Stimulated activated CD8-positive, alpha-beta memory T cell treated with anti-CD3 and anti-CD28 coated beads, Interleukin-4, amount 100 ng/mL, for 4 hours (primary cell): ENCODE results near the gene SLC24A2.

Experiments
- DNase-seq, 2 donors: peaks; one replicate each; pipeline ENCODE4 v3.0.0-alpha.2; 2020; ENCODE audit warnings: low read depth in 2 of 2, low spot score in 1 of 2

SLC24A2 gene

DNA sequence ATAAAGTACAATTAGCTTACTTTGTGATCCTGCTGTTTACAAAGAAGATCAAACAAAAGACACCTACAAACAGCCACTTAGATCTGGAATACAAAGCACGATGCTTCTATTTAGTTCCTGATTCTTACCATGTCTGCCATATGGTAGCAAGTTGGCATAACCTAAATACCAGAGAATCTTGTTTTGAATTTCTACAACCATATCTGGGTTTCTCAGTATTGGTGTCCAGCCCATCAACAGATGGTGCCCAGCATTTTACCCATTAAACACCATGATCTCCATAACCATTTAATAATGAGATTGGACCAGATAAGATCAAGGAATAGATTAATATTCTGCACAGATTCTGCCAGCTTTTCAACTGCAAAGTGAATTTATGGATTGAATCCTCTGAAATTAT is 29.8 kb downstream of the SLC24A2 start:
- DNase-seq: no peak

DNA sequence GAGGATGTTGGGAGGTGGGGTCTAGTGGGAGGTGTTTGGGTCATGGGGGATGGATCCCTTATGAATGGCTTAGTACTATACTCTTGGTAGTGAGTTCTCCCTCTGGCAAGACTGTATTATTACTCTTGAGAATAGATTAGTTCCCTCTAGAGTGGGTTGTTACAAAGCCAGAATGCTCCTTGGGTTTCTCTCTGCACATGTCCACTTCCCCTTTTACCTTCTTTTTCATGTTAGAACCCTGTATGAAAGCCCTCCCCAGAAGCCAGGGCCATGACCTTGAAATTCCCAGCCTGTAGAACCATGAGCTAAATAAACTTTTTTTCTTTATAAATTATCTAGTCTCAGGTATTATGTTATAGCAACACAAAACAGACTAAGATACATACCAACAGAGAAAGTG is 31.1 kb downstream of the SLC24A2 start:
- no peak for DNase-seq

DNA sequence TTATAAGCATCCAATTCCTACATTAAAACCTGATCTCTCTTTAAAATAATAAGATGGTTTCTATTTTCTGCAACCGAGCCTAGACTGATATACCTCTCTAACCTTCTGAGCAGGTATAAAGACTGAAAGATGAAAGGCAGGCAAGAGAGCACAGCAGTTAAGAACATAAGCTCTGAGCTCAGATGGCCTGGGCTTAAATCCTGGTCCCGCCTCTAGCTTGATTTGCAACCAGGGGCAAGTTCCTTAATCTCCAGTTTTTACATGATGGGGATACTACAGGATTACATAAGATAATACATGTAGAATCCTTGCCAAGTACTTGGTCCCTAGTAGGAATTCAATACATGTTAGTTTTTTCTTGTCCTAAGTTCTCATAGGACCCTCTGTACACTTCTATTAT is 33.9 kb downstream of the SLC24A2 start:
- DNase-seq: no peak

DNA sequence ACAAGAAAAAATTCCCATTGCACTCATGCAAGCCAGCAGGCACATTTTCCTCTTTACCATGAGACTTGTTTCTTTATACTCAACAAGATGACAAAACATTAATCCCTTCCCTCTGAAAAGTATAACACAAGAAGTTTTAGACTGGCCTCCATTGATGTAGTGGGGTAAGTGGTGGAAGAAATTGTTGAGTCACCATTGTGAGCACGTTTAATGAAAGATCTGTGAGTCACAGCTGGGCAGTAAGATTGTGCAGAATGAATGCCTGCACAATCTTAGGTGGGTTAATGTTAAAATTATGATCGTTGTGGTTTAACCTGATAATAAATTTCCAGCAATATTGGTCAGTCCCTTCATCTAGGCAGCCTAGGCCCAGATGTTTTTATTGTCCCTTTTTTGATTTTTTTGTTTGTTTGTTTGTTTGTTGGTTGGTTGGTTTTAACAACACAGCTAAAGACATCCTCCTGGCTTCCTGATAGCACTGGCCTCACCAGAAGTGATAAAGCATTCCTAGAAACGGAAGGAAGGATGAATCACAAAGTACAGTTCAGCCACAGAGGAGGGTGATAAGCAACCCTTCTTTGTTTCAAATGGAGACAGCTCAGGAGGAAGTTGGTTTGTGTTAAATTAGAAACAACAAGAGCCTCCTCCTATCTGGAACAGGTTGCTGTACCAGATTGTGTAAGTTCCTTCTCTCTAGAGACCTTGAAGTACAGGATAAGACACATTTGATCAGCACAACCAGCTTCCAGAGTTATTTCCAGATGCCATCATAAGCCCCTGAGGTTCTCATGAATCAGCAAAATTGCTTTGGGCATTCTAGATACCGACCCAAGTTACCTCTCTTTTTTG is 40.3 kb downstream of the SLC24A2 start:
- no peak for DNase-seq

DNA sequence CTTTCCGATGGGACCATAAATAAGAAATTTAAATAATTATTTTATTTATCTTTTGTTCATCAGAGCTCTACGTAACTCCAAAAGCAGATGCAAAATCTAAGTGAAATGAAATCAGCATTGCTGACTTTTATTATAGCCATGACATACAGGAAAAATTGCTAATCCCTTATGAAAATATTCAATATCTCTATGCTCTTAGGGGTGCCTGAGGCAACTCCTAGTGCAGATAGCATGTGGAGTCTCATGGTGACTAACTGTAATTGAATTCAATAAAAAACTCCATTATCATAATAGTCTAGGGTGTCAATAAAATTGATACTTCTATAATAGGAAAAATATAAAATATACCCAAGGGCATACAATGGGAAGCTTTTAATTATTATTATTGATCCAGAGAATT is 42.6 kb downstream of the SLC24A2 start:
- no peak for DNase-seq

DNA sequence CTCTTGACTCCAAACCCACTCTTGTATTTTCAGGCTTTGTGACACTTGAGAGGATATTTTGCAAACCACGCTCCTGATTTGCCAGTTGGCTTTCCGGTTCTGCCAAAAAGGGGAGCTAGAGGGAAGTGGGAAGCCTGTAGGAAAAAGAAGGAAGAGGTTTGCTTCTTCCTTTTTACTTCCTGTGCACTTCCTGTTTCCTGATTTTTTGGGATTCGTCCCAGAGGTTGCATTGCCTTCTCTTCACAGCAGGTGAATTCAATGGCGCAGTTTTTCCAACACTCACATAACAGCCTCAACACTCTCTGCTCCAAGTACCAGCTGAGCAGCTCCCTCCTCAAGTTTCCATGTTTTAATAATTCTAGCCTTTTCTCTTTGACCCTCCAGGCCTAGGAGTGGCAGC is 47.7 kb downstream of the SLC24A2 start:
- DNase-seq: no peak
